ENCODE results near the gene SLC7A5.
"Not testable (repeated sequence)": the region's sequence is repeated elsewhere in the genome, so short reads cannot be mapped to it uniquely, and the experiment has no call there.

The SLC7A5 gene

DNA sequence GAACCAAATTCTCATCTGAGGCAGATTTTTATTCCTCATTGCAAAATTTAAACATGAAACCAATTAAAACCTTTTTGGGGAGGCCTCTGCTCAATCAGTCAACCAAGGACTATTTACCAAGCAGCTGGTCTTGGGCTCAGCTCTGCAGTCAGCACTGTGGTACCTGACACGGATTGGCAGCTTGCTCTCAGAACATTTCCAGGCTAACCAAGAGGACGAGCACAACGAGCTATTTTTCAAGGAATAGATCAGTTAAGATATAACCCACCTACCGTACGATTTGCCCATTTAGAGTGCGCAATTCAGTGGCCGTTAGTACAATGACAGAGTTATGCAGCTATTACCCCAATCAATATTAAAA is 77.1 kb downstream of the SLC7A5 start:
- Histone ChIP-seq H3K9ac (ENCODE audit: low read length) (no peak overlapping the region), H3K36me3 (ENCODE audit: control insufficient read depth, insufficient read depth, low read length) (no peaks in the 10 kb centered on the region), H3K9me3 (ENCODE audit: control insufficient read depth, insufficient read depth, low read depth, low read length) (no peaks in the 10 kb centered on the region), H3K27ac (ENCODE audit: low read depth, low read length) (no peak overlapping the region), H3K4me1 (ENCODE audit: control insufficient read depth, insufficient read depth, low read length) (no peaks in the 10 kb centered on the region; the same call in 1 of the 2 replicates), H3K4me3 (ENCODE audit: low read depth, low read length) (no peak overlapping the region), H3K27me3 (ENCODE audit: control insufficient read depth, insufficient read depth, low read length) (no peaks in the 10 kb centered on the region)

DNA sequence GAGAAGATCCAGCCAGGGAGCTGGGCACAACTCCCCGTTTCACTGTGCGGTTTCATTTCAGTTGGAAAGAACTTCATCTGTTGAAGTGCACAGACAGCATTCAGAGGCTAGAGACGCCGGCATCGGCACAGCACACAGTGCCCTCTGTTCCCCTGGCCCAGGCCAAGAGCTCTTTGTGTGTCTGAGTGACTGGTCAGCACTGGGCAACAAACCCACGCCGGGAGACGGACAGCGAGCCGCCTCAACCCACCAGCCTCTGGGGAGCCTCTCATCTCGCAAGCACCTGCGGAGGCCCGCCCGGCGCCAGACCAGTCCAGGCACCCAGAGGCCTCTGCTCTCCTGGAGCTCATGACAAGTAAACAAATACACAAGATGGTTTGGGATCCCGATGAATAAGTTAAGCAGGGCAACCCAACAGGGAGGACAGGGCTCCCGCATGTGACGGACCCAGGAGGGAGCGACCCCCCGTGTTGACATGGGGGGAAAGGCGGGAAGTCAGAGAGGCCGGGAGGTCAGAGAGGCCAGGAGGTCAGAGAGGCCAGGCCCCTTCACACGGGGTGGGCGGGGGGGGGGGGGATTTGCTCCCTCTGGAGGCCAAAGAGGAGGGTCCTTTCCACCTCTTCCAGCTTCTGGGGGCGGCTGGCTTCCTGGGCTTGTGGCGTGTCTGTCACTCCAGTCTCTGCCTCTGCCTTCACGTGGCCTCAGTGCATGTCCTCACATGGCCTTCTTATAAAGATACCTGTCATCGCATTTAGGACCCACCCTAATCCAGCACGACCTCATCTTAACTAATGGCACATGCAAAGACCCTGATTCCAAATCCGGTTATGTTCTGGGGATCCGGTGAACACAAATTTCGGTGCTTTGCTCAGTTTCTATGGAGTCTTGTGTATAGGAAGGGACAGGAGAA is 77.8 kb downstream of the SLC7A5 start:
- Histone ChIP-seq H3K9ac (ENCODE audit: low read length) (no peak overlapping the region), H3K27ac (ENCODE audit: low read depth, low read length) (no peak overlapping the region), H3K9me3 (ENCODE audit: control insufficient read depth, insufficient read depth, low read depth, low read length) (no peaks in the 10 kb centered on the region), H3K4me3 (ENCODE audit: low read depth, low read length) (no peak overlapping the region), H3K36me3 (ENCODE audit: control insufficient read depth, insufficient read depth, low read length) (no peaks in the 10 kb centered on the region), H3K27me3 (ENCODE audit: control insufficient read depth, insufficient read depth, low read length) (no peaks in the 10 kb centered on the region), H3K4me1 (ENCODE audit: control insufficient read depth, insufficient read depth, low read length) (no peaks in the 10 kb centered on the region; the same call in 1 of the 2 replicates)

DNA sequence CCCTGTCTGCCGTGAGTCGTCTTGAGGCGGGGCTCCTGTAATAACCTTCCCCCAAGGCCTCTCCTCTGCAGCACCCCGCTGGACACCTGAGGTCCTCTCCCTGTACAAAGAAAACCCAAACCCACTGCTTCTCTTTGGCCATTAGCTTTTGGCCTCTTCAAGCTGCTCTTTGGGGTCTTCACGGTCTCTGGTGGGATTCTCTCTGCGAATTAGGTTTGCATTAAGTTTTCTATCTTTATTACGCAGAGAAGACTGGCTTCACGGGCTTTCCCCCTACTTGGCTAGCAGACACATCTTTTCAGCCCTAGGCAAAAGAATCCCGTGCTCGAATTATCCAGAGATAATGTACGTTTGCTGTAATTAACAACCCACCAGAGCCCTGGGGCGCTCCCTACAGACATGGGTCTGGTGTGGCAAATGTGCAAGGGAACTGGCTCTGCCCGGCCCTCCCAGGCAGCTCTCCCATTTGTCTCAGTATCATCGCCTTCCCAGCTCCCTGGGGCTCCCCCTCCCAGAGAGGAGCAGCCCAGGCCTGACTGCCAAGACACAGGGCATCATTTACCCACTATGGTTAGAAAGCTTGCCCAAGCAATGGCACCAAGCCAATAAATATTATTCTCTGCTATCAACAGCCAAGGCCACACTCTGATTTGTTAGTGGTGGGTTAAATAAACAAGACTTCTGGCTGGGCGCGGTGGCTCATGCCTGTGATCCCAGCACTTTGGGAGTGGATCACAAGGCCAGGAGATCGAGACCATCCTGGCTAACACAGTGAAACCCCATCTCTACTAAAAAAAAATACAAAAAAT is 78.8 kb downstream of the SLC7A5 start:
- Histone ChIP-seq H3K9me3 (ENCODE audit: control insufficient read depth, insufficient read depth, low read depth, low read length) (no peaks in the 10 kb centered on the region), H3K27ac (ENCODE audit: low read depth, low read length) (no peak overlapping the region), H3K9ac (ENCODE audit: low read length) (no peak overlapping the region), H3K27me3 (ENCODE audit: control insufficient read depth, insufficient read depth, low read length) (no peaks in the 10 kb centered on the region), H3K36me3 (ENCODE audit: control insufficient read depth, insufficient read depth, low read length) (no peaks in the 10 kb centered on the region), H3K4me1 (ENCODE audit: control insufficient read depth, insufficient read depth, low read length) (no peaks in the 10 kb centered on the region; the same call in 1 of the 2 replicates), H3K4me3 (ENCODE audit: low read depth, low read length) (no peak overlapping the region)

DNA sequence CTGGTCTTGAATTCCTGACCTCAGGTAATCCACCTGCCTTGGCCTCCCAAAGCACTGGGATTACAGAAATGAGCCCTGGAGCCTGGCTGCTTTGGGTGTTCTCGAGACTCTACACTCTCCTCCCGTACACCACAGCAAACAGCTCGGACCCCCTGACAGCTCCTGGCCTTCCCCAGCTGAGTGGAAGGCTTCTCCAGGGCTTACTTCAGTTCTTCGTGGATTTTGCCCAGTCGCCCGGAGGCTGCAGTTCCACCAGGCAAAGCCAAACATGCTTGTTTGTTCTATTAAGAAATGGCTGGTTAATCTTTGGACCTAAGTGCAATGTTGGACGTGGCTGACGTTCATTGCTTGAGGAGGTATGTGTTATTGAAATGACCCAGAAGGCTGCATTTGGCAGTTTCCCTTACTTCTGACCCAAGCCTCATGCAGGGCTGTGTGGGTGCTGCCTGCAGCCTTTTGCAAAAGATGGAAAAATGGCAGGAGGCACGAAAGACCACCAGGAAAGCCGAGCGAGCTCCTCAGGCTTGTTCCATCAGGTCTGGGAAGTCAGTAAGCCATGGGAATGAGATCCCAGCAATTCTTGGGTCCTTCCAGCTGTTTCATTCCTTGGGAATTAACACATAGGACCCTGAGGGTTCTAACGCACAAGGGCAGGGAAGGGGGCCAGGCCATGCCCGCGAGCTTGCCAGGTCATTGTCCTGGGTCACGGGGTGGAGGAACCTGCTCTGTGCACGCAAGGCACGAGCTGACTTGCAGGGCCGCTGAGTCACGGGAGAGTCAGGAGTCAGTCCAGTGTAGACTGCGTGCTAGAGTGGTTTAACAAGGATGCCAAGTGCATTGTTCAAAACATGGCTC is 79.6 kb downstream of the SLC7A5 start:
- Histone ChIP-seq H3K36me3 (ENCODE audit: control insufficient read depth, insufficient read depth, low read length) (no peaks in the 10 kb centered on the region), H3K9me3 (ENCODE audit: control insufficient read depth, insufficient read depth, low read depth, low read length) (no peaks in the 10 kb centered on the region), H3K4me3 (ENCODE audit: low read depth, low read length) (no peak overlapping the region), H3K27me3 (ENCODE audit: control insufficient read depth, insufficient read depth, low read length) (no peaks in the 10 kb centered on the region), H3K9ac (ENCODE audit: low read length) (no peak overlapping the region), H3K27ac (ENCODE audit: low read depth, low read length) (no peak overlapping the region), H3K4me1 (ENCODE audit: control insufficient read depth, insufficient read depth, low read length) (peaks cover 4% of the 10 kb centered on the region; the same call in 1 of the 2 replicates)

DNA sequence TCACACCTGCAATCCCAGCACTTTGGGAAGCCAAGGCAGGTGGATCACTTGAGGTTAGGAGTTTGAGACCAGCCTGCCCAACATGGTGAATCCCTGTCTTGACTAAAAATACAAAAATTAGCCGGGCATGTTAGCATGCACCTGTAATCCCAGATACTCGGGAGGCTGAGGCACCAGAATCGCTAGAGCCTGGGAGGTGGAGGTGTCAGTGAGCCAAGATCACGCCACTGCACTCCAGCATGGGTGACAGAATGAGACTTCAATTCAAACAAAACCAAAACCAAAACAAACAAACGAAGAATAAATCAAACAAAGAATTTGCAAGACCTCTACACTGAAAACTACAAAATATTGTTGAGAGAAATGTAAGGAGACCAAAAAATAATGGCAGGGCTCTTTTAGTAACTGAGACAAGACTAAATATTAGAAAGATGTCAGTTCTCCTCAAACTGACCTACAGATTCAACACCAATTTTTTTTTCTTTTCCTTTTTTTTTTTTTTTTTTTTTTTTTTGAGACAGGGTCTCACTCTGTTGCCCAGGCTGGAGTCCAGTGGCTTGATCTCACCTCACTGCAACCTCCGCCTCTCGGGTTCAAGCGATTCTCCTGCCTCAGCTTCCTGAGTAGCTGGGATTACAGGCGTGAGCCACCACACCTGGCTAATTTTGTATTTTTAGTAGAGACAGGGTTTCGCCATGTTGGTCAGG is 80.4 kb downstream of the SLC7A5 start:
- H3K4me3 ChIP-seq (ENCODE audit: low read depth, low read length); H3K4me1 ChIP-seq (ENCODE audit: control insufficient read depth, insufficient read depth, low read length); H3K9ac ChIP-seq (ENCODE audit: low read length); H3K36me3 ChIP-seq (ENCODE audit: control insufficient read depth, insufficient read depth, low read length); H3K9me3 ChIP-seq (ENCODE audit: control insufficient read depth, insufficient read depth, low read depth, low read length); H3K27ac ChIP-seq (ENCODE audit: low read depth, low read length); H3K27me3 ChIP-seq (ENCODE audit: control insufficient read depth, insufficient read depth, low read length): not testable (repeated sequence)

DNA sequence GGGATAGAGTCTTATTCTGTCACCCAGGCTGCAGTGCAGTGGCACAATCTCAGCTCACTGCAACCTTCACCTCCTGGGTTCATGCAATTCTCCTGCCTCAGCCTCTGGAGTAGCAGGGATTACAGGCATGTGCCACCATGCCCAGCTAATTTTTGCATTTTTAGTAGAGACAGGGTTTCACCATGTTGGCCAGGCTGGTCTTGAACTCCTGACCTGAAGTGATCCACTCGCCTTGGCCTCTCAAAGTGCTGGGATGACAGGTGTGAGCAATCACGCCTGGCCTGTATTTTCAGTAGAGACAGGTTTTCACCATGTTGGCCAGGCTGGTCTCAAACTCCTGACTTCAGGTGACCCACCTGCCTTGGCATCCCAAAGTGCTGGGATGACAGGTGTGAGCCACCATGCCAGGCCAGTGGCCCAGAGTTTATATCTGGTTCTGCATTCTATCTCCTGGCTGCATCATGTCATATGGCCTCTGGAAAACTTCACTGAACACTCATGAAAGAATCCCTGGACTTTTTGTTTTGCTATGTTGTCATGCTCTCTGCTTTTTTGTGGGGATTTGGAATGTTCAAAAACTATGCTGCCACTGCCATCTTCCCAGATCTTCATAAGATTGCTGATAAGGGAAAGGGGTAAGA is 81.7 kb downstream of the SLC7A5 start:
- not testable (repeated sequence) for H3K27ac ChIP-seq (ENCODE audit: low read depth, low read length); H3K9ac ChIP-seq (ENCODE audit: low read length); H3K4me1 ChIP-seq (ENCODE audit: control insufficient read depth, insufficient read depth, low read length); H3K36me3 ChIP-seq (ENCODE audit: control insufficient read depth, insufficient read depth, low read length); H3K9me3 ChIP-seq (ENCODE audit: control insufficient read depth, insufficient read depth, low read depth, low read length); H3K27me3 ChIP-seq (ENCODE audit: control insufficient read depth, insufficient read depth, low read length); H3K4me3 ChIP-seq (ENCODE audit: low read depth, low read length)

DNA sequence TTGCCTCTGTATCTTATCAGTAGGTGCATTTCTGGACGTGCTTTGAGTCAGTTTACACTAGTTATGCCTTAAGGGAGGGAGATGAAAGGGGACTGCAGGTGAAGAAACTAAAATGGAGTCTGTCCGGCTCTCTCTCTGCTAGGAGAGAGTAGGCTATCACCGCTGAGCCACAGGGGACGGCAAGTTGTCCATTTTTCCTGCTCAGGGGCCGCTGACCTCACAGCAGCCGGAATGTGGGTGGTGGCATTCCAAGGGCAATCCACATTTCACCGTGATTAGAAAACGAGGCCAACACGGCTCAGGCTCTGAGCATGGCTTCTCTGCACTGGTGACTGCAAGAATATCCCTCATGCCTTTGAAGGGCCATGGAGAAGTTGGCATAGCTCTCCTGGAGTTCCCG is 84.5 kb downstream of the SLC7A5 start:
- Histone ChIP-seq H3K9ac (ENCODE audit: low read length) (no peak overlapping the region), H3K4me1 (ENCODE audit: control insufficient read depth, insufficient read depth, low read length) (peaks cover 4% of the 10 kb centered on the region; the same call in 1 of the 2 replicates)

DNA sequence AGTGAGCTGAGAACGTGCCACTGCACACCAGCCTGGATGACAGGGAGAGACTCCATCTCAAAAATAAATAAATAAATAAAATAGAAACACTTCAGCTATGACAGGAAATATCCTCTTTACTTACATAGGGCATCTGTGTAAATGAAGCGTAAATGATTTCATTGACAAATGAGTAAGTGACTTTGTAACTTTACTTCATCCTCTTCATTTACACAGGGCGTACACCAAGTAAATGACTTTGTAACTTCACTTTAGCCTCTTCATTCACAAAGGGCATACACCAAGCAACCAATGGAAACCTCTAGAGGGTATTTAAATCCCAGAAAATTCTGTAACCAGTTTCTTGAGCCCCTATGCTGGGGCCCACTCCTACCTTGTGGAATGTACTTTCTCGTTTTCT is 87.3 kb downstream of the SLC7A5 start:
- Histone ChIP-seq H3K27me3 (ENCODE audit: control insufficient read depth, insufficient read depth, low read length) (no peaks in the 10 kb centered on the region), H3K9me3 (ENCODE audit: control insufficient read depth, insufficient read depth, low read depth, low read length) (no peaks in the 10 kb centered on the region), H3K27ac (ENCODE audit: low read depth, low read length) (no peak overlapping the region), H3K36me3 (ENCODE audit: control insufficient read depth, insufficient read depth, low read length) (no peaks in the 10 kb centered on the region), H3K9ac (ENCODE audit: low read length) (no peak overlapping the region), H3K4me3 (ENCODE audit: low read depth, low read length) (no peak overlapping the region), H3K4me1 (ENCODE audit: control insufficient read depth, insufficient read depth, low read length) (peaks cover 17% of the 10 kb centered on the region)

More for the DNA sequence above, 84.5 kb downstream of the SLC7A5 start:
- no peak overlapping the region for H3K27ac ChIP-seq (ENCODE audit: low read depth, low read length)
- no peaks in the 10 kb centered on the region for H3K27me3 ChIP-seq (ENCODE audit: control insufficient read depth, insufficient read depth, low read length)
- H3K4me3 ChIP-seq (ENCODE audit: low read depth, low read length): no peak overlapping the region
- H3K9me3 ChIP-seq (ENCODE audit: control insufficient read depth, insufficient read depth, low read depth, low read length): no peaks in the 10 kb centered on the region
- H3K36me3 ChIP-seq (ENCODE audit: control insufficient read depth, insufficient read depth, low read length): no peaks in the 10 kb centered on the region

DNA sequence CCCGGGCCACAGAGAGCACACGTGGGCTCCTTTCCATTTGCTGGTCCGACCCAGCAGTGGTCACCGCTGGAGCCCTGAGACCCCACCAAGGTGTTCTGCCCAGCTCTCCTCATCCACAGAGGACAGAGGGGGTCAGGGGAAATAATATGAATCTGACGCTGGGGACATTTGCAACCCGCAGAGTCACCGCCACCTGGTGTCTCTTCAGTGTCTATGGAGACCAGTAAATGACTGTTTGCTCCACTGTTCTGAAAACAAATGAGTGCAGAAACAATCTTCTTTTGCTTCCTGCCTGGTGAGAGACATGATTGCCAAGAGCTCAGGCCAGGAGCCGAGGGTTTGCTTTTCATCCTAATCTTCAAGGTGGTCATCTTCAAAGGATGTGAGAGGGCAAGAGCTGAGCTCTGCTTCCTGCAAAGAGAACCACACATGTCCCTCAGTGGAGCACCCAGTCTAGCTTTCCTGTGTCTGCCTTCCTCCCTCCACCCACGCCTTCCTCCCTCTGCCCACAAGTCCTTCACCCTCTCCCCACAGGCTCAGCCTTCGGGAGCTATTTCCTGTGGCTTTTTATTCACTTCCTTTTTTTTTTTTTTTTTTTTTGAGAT is 88.8 kb downstream of the SLC7A5 start:
- Histone ChIP-seq H3K4me1 (ENCODE audit: control insufficient read depth, insufficient read depth, low read length) (peaks cover 17% of the 10 kb centered on the region), H3K9ac (ENCODE audit: low read length) (no peak overlapping the region), H3K4me3 (ENCODE audit: low read depth, low read length) (no peak overlapping the region), H3K9me3 (ENCODE audit: control insufficient read depth, insufficient read depth, low read depth, low read length) (no peaks in the 10 kb centered on the region), H3K27me3 (ENCODE audit: control insufficient read depth, insufficient read depth, low read length) (no peaks in the 10 kb centered on the region), H3K27ac (ENCODE audit: low read depth, low read length) (no peak overlapping the region), H3K36me3 (ENCODE audit: control insufficient read depth, insufficient read depth, low read length) (no peaks in the 10 kb centered on the region)

Measured in HUES6 (cell line).